ENCODE data around the gene LYSET. TPM values are rescaled to one million over a fixed set of nuclear protein-coding genes. Genes with fewer than 3 reads are reported as not detected.

The LYSET gene, protein sequence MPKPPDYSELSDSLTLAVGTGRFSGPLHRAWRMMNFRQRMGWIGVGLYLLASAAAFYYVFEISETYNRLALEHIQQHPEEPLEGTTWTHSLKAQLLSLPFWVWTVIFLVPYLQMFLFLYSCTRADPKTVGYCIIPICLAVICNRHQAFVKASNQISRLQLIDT
- total RNA-seq, result 25.6 TPM
- polyA plus RNA-seq (ENCODE audit: insufficient read depth, low read depth, low replicate concordance), result 34.9 TPM
- long read RNA-seq, donor 1, transcript TMEM251-201 (2 exons, 909 nt), result major isoform, 12 of 18 reads
- long read RNA-seq, donor 1, partial matches to known transcripts, result 5 of 18 reads
- long read RNA-seq, donor 1, other reads (novel, unspliced or antisense), result 0 of 18 reads
- long read RNA-seq, donor 2, transcript TMEM251-202 (2 exons, 1,303 nt), result minor isoform, 7 of 21 reads
- long read RNA-seq, donor 2, transcript TMEM251-201 (2 exons, 909 nt), result major isoform, 14 of 21 reads
- long read RNA-seq, donor 2, partial matches to known transcripts, result 0 of 21 reads
- long read RNA-seq, donor 2, other reads (novel, unspliced or antisense), result 0 of 21 reads
- long read RNA-seq, donor 3, transcript TMEM251-202 (2 exons, 1,303 nt), result minor isoform, 5 of 35 reads
- long read RNA-seq, donor 3, transcript TMEM251-201 (2 exons, 909 nt), result major isoform, 22 of 35 reads
- long read RNA-seq, donor 3, partial matches to known transcripts, result 8 of 35 reads
- long read RNA-seq, donor 3, other reads (novel, unspliced or antisense), result 0 of 35 reads
- long read RNA-seq, donor 4, transcript TMEM251-201 (2 exons, 909 nt), result major isoform, 6 of 9 reads
- long read RNA-seq, donor 4, partial matches to known transcripts, result 0 of 9 reads
- long read RNA-seq, donor 4, other reads (novel, unspliced or antisense), result 0 of 9 reads
- long read RNA-seq, donor 5, partial matches to known transcripts, result 0 of 1 reads
- long read RNA-seq, donor 5, other reads (novel, unspliced or antisense), result 0 of 1 reads
- long read RNA-seq, donor 6, transcript TMEM251-201 (2 exons, 909 nt), result major isoform, 20 of 31 reads
- long read RNA-seq, donor 6, partial matches to known transcripts, result 10 of 31 reads
- long read RNA-seq, donor 6, other reads (novel, unspliced or antisense), result 0 of 31 reads
- long read RNA-seq, donor 7, transcript TMEM251-201 (2 exons, 909 nt), result major isoform, 17 of 19 reads
- long read RNA-seq, donor 7, partial matches to known transcripts, result 0 of 19 reads
- long read RNA-seq, donor 7, other reads (novel, unspliced or antisense), result 0 of 19 reads
- long read RNA-seq, donor 8, transcript TMEM251-201 (2 exons, 909 nt), result major isoform, 21 of 25 reads
- long read RNA-seq, donor 8, partial matches to known transcripts, result 0 of 25 reads
- long read RNA-seq, donor 8, other reads (novel, unspliced or antisense), result 0 of 25 reads
- long read RNA-seq, donor 9, transcript TMEM251-201 (2 exons, 909 nt), result major isoform, 9 of 9 reads
- long read RNA-seq, donor 9, partial matches to known transcripts, result 0 of 9 reads
- long read RNA-seq, donor 9, other reads (novel, unspliced or antisense), result 0 of 9 reads
- long read RNA-seq, donor 10, transcript TMEM251-201 (2 exons, 909 nt), result major isoform, 18 of 19 reads
- long read RNA-seq, donor 10, partial matches to known transcripts, result 0 of 19 reads
- long read RNA-seq, donor 10, other reads (novel, unspliced or antisense), result 0 of 19 reads

GRCh38 chr14:93184391-93185348 lies at the start of gene LYSET, which contains the start of gene MOAP1:
Gene LYSET (plus strand): TSS chr14:93185317. CDS start chr14:93185406, 89 bp downstream.
Gene MOAP1 (minus strand): TSS chr14:93184897. CDS start chr14:93184242, 655 bp downstream.
- FAIRE-seq, result no peak
- peaks cover 0 to 17% (median 17%) of the 10 kb centered on the region in 3 donors for H3K4me1 ChIP-seq (ENCODE audit: control insufficient read depth in 2 of 3, insufficient read depth in 2 of 3, low read depth in 1 of 3, low read length in 3 of 3)
- DNase-seq, result peak; percentile 93 to 97 (median 94)
- peak within 1 kb of the TSS; percentile 80 to 91 (median 82) for H3K4me3 ChIP-seq (ENCODE audit: low read length in 3 of 3)
- H3K9me3 ChIP-seq (ENCODE audit: control insufficient read depth in 2 of 3, insufficient read depth in 1 of 3, low read length in 3 of 3), result no peaks in the 10 kb centered on the region
- intact Hi-C loops (cut with DNase I), result no loop called here
- H3K27me3 ChIP-seq (ENCODE audit: control insufficient read depth, insufficient read depth, low read length), result no peaks in the 10 kb centered on the region
- peak within 1 kb of the TSS; percentile 98 for H3K27ac ChIP-seq (ENCODE audit: low read depth in 2 of 2, low read length in 2 of 2)
- peaks cover 5 to 15% (median 6%) of the 10 kb centered on the region in 3 donors for H3K36me3 ChIP-seq (ENCODE audit: control insufficient read depth in 2 of 3, insufficient read depth in 3 of 3, low read length in 3 of 3)
- peak; percentile 12 for TF ChIP-seq CTCF (IDR thresholded peaks at IDR 0.05; ENCODE audit: borderline replicate concordance, extremely low read depth, insufficient read depth)
- peak within 1 kb of the TSS; percentile 85 to 99 (median 92) for H3K9ac ChIP-seq (ENCODE audit: low read length in 3 of 3)

DNA sequence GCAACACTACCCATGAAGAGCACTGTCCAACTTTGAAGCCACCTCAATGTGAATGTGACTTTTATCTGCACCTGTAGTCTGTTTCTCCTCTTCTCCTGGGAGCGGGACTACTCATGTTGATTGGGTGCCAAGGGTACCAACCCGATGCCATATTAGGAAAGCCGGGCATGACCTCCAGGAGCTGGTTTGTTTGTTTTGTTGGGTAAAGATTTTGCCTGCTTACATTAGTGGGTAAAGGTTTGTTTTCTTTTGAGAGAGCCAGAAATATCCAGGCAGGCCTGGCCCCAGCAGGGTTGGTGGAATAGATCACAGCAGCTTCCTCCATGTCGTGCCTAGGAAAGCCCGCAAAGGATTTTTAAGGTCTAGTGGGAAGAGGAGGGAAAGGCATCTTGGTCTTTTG lies 49.7 kb upstream of the LYSET start:
- no peaks in the 10 kb centered on the region for H3K9me3 ChIP-seq (ENCODE audit: control insufficient read depth in 2 of 3, insufficient read depth in 1 of 3, low read length in 3 of 3)
- no peak overlapping the region for H3K9ac ChIP-seq (ENCODE audit: low read length in 3 of 3)
- intact Hi-C loops (cut with DNase I), result loop anchor here (10.0 kb wide), 1 partner anchor 181 kb away; no protein-coding TSS in a partner anchor
- no peaks in the 10 kb centered on the region for H3K27me3 ChIP-seq (ENCODE audit: control insufficient read depth, insufficient read depth, low read length)
- H3K4me3 ChIP-seq (ENCODE audit: low read length in 3 of 3), result no peak overlapping the region
- H3K27ac ChIP-seq (ENCODE audit: low read depth in 2 of 2, low read length in 2 of 2), result peak overlapping the region; percentile 22 to 37
- DNase-seq (no peak), FAIRE-seq (no peak)
- no peak for TF ChIP-seq CTCF (IDR thresholded peaks at IDR 0.05; ENCODE audit: borderline replicate concordance, extremely low read depth, insufficient read depth)
- H3K4me1 ChIP-seq (ENCODE audit: control insufficient read depth in 2 of 3, insufficient read depth in 2 of 3, low read depth in 1 of 3, low read length in 3 of 3), result peaks cover 0 to 5% (median 2%) of the 10 kb centered on the region in 3 donors
- H3K36me3 ChIP-seq (ENCODE audit: control insufficient read depth in 2 of 3, insufficient read depth in 3 of 3, low read length in 3 of 3), result no peaks in the 10 kb centered on the region
